Vagina (tissue), 2 donors: ENCODE measurements around the gene ZNF474.

ENCODE experiments used
- CTCF ChIP-seq, 3 experiments: fragments of 450-650 bp in 2 of 3; fragments of 200-600 bp in 1 of 3; sonication (generic) in 1 of 3; IDR thresholded peaks; one replicate each; pipeline ENCODE4 v1.5.1; 2017 to 2019; ENCODE audit warnings: antibody characterized with exemption in 3 of 3, mild to moderate bottlenecking in 2 of 3, moderate library complexity in 2 of 3
- POLR2A ChIP-seq, 2 donors: fragments of 450-650 bp; IDR thresholded peaks; one replicate each; pipeline ENCODE4 v1.6.1; 2017; ENCODE audit warnings: antibody characterized with exemption in 2 of 2, mild to moderate bottlenecking in 2 of 2, moderate library complexity in 2 of 2
- POLR2AphosphoS5 ChIP-seq, 2 donors: sonication (generic); formaldehyde crosslinking; IDR thresholded peaks; one replicate each; pipeline ENCODE4 v1.9.0; 2017; ENCODE audit warnings: antibody characterized with exemption in 2 of 2, mild to moderate bottlenecking in 2 of 2, low read depth in 1 of 2; ENCODE audit not compliant: insufficient read depth in 1 of 2

DNA sequence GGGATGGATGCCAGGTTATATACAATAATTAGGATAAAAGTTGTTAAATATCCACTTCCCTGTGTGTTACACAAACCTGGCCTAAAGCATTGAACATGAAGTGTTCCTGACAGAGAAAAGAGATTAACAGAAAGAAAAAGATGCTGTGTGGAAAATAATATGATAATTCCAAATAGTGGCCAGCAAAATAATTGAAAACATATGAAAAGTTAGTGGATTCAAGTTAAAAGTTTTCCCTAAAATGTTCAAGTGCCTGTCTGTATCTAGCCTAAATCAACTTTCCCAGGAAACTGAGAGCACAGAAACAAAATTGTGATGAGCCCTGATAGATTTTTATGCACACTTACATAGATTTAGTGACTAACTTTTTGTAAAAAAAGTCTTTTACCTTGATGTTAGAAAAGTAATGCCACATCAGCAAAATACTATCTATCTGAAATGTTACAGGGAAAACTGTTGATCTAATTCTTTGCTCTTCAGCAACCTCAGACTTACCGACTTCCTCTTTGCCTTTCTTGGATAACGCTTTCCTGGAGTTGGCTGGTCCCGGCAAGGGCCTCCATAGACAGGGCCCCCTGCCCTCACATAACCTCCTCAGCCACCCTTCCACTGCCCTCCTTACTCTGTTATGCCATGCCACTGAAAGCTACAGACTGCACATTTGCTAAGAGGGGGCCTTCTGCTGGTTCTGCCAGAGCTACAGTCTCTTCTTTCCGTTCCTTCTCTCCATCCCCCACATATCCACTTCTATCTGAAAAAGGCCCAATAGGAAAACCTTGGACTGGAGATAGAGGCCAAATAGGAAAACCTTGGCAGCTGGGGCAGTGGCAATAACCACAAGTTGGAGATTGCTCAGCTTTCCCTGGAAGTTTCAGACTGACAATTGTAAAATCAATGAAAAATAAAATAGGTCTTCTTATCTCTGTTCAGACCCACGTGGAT is 44.4 kb downstream of the ZNF474 start:
- TF ChIP-seq POLR2A (IDR thresholded peaks at IDR 0.05) (no peak), POLR2AphosphoS5 (IDR thresholded peaks at IDR 0.05; ENCODE audit: insufficient read depth in 1 of 2, low read depth in 1 of 2) (no peak), CTCF (IDR thresholded peaks at IDR 0.05) (no peak)
